Testis (tissue), 3 donors: ENCODE measurements around the gene SEC11A. TPM values are rescaled to one million over a fixed set of nuclear protein-coding genes. Genes with fewer than 3 reads are reported as not detected.

ENCODE experiments used
- DNase-seq: peaks from one replicate; pipeline ENCODE4 v3.0.0-alpha.2; 2019
- H3K27ac ChIP-seq, 2 donors: fragments of 200-600 bp; sonication (generic); one replicate each; pipeline ENCODE4 v1.5.1; 2019
- H3K27me3 ChIP-seq: fragments of 200-600 bp; sonication (generic); one replicate; pipeline ENCODE4 v1.5.1; 2019
- H3K36me3 ChIP-seq: fragments of 200-600 bp; sonication (generic); one replicate; pipeline ENCODE4 v1.5.1; 2017; ENCODE audit warnings: low read depth; ENCODE audit errors: missing control alignments
- H3K4me1 ChIP-seq: fragments of 200-600 bp; sonication (generic); one replicate; pipeline ENCODE4 v1.5.1; 2019
- H3K4me3 ChIP-seq, 2 donors: fragments of 200-600 bp; sonication (generic); one replicate each; pipeline ENCODE4 v1.5.1; 2017 to 2019
- H3K9me3 ChIP-seq: fragments of 200-600 bp; sonication (generic); one replicate; pipeline ENCODE4 v1.5.1; 2017
- CTCF ChIP-seq, 3 experiments: fragments of 450-650 bp in 2 of 3; fragments of 200-600 bp in 1 of 3; sonication (generic) in 1 of 3; IDR thresholded peaks; one replicate each; pipeline ENCODE4 v1.5.1; 2016 to 2019; ENCODE audit warnings: antibody characterized with exemption in 3 of 3, mild to moderate bottlenecking in 2 of 3, moderate library complexity in 1 of 3
- POLR2A ChIP-seq: fragments of 450-650 bp; IDR thresholded peaks from one replicate; pipeline ENCODE4 v1.6.1; 2017; ENCODE audit warnings: antibody characterized with exemption, mild to moderate bottlenecking, moderate library complexity
- WGBS, 2 donors: methylation state at CpG; one replicate each; pipeline ENCODE4 v1.1.5; 2018; 5-methylcytosine and 5-hydroxymethylcytosine counted together
- intact Hi-C: fragments of 100-400 bp; cut with DNase I; formaldehyde crosslinking; loops from one replicate; pipeline ENCODE4 v1.15.1; 2023; ENCODE audit warnings: low total_unique reads
- polyA plus RNA-seq: library from polyadenylated mRNA; stranded (reverse); fragments of 350-450 nt; fragmentation: Illumina TruSeq; extraction: RNeasy Lipid Tissue Mini Kit (QIAGEN cat#74804); gene quantifications from one replicate; pipeline ENCODE4 v1.2.3, GENCODE V29; 2014; ENCODE audit warnings: low read depth, low replicate concordance; ENCODE audit not compliant: insufficient read depth
- total RNA-seq, 2 donors: library from RNA; depleted of rRNA; stranded (reverse); fragments of >200 nt; gene quantifications; one replicate each; pipeline ENCODE4 v1.2.3, GENCODE V29; 2016

The SEC11A gene
- total and polyA plus RNA-seq, 3 donors from 2014 or later: 67.7 to 121 (median 88.9) TPM

- no peak overlapping the region for H3K27ac ChIP-seq
- H3K4me3 ChIP-seq: no peak overlapping the region
- no peaks in the 10 kb centered on the region for H3K9me3 ChIP-seq
- intact Hi-C loops: no loop called here
- 82 to 92% methylated on average over 6 to 7 of the region's 7 CpGs for WGBS, 2 donors
- H3K27me3 ChIP-seq: no peaks in the 10 kb centered on the region
- no peak for DNase-seq
- H3K36me3 ChIP-seq: no peaks in the 10 kb centered on the region
- peaks cover 9% of the 10 kb centered on the region for H3K4me1 ChIP-seq
- TF ChIP-seq CTCF (IDR thresholded peaks at IDR 0.05) (no peak), POLR2A (no peak)
Measured at GRCh38 chr15:84624359-84624758, 91.6 kb downstream of the SEC11A start.

- no peak for DNase-seq
- Histone ChIP-seq H3K9me3 (no peaks in the 10 kb centered on the region), H3K4me3 (no peak overlapping the region), H3K27me3 (no peaks in the 10 kb centered on the region), H3K27ac (no peak overlapping the region), H3K4me1 (peaks cover 5% of the 10 kb centered on the region), H3K36me3 (no peaks in the 10 kb centered on the region)
- no peak for TF ChIP-seq CTCF (IDR thresholded peaks at IDR 0.05)
- intact Hi-C loops: no loop called here
- WGBS, 2 donors: 89 to 94% methylated on average over 13 to 17 of the region's 17 CpGs
Measured at GRCh38 chr15:84621358-84621979, 94.5 kb downstream of the SEC11A start.

GRCh38 chr15:84620626-84621025, 95.3 kb downstream of the SEC11A start:
- intact Hi-C loops: no loop called here
- Histone ChIP-seq H3K9me3 (no peaks in the 10 kb centered on the region), H3K36me3 (no peaks in the 10 kb centered on the region), H3K27me3 (no peaks in the 10 kb centered on the region), H3K4me3 (no peak overlapping the region), H3K4me1 (peaks cover 5% of the 10 kb centered on the region), H3K27ac (no peak overlapping the region)
- 95 to 98% methylated on average over 8 of the region's 8 CpGs for WGBS, 2 donors
- no peak for DNase-seq
- no peak for TF ChIP-seq CTCF (IDR thresholded peaks at IDR 0.05)
- no peak for TF ChIP-seq POLR2A

Other genes with a start within 250 kb of the SEC11A start
- 10 to 100 TPM; 15.3 to 16.1 TPM for gene ZSCAN2, start 115.1 kb downstream of the SEC11A start, total RNA-seq
- gene ZSCAN2, start 115.1 kb downstream of the SEC11A start, polyA plus RNA-seq: 18.6 TPM
- gene WDR73, start 61.9 kb downstream of the SEC11A start, total RNA-seq: 10 to 100 TPM; 40.4 to 49.1 TPM
- 38.4 TPM for gene WDR73, start 61.9 kb downstream of the SEC11A start, polyA plus RNA-seq
- 10 to 100 TPM; 11.0 to 17.5 TPM for gene NMB, start 57.9 kb downstream of the SEC11A start, total RNA-seq
- gene NMB, start 57.9 kb downstream of the SEC11A start, polyA plus RNA-seq: 7.5 TPM
- 10 to 100 TPM; 36.7 to 40.8 TPM for gene ZNF592, start 32.5 kb upstream of the SEC11A start, total RNA-seq
- gene ZNF592, start 32.5 kb upstream of the SEC11A start, polyA plus RNA-seq: 39.6 TPM
- gene ALPK3, start 101.2 kb upstream of the SEC11A start, total RNA-seq: 1 to 10 TPM; 4.1 to 5.0 TPM
- gene ALPK3, start 101.2 kb upstream of the SEC11A start, polyA plus RNA-seq: 3.0 TPM
- gene SLC28A1, start 168.5 kb upstream of the SEC11A start, total RNA-seq: under 1 TPM; 0.31 TPM
- 0.26 TPM for gene SLC28A1, start 168.5 kb upstream of the SEC11A start, polyA plus RNA-seq